ENCODE data around the gene MED17.

DNA sequence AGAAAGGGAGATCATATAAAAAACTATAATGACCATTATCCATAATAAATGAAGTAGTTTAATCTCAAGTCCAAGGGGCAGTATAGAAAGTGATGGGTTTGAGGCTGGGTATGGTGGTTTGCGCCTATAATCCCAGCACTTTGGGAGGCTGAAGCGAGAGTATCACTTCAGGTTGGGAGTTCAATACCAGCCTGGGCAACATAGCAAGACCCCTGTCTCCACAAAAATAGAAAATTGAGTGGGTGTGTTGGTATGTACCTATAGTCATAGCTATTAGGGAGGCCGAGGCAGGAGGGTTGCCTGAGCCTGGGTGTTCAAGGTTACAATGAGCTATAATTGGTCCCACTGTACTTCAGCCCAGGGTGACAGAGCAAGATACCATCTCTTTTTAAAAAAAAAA lies 23.9 kb downstream of the MED17 start:
- TF ChIP-seq, protein P1, sequence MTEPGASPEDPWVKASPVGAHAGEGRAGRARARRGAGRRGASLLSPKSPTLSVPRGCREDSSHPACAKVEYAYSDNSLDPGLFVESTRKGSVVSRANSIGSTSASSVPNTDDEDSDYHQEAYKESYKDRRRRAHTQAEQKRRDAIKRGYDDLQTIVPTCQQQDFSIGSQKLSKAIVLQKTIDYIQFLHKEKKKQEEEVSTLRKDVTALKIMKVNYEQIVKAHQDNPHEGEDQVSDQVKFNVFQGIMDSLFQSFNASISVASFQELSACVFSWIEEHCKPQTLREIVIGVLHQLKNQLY (CRISPR knock-in tag; IDR thresholded peaks at IDR 0.05): no peak
- TF ChIP-seq, protein P2, sequence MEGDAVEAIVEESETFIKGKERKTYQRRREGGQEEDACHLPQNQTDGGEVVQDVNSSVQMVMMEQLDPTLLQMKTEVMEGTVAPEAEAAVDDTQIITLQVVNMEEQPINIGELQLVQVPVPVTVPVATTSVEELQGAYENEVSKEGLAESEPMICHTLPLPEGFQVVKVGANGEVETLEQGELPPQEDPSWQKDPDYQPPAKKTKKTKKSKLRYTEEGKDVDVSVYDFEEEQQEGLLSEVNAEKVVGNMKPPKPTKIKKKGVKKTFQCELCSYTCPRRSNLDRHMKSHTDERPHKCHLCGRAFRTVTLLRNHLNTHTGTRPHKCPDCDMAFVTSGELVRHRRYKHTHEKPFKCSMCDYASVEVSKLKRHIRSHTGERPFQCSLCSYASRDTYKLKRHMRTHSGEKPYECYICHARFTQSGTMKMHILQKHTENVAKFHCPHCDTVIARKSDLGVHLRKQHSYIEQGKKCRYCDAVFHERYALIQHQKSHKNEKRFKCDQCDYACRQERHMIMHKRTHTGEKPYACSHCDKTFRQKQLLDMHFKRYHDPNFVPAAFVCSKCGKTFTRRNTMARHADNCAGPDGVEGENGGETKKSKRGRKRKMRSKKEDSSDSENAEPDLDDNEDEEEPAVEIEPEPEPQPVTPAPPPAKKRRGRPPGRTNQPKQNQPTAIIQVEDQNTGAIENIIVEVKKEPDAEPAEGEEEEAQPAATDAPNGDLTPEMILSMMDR (IDR thresholded peaks at IDR 0.05): no peak
- no peak for TF ChIP-seq JUN (CRISPR knock-in tag; IDR thresholded peaks at IDR 0.05)
- TF ChIP-seq SOX15 (CRISPR knock-in tag; IDR thresholded peaks at IDR 0.05): no peak
- TF ChIP-seq MXD4 (CRISPR knock-in tag; IDR thresholded peaks at IDR 0.05; ENCODE audit: borderline replicate concordance): no peak

Data from WTC11 (cell line).